Activated T-cell treated with anti-CD3 and anti-CD28 coated beads, Interleukin-2, amount 50 U/mL, for 48 hours (primary cell): Measurements from ENCODE around the gene CDC6.

Experiments
- DNase-seq, 2 experiments: peaks; one replicate each; pipeline ENCODE4 v3.0.0-alpha.2; 2020

CDC6 gene

GRCh38 chr17:40312131-40312731 lies 24.6 kb downstream of the CDC6 start:
- DNase-seq = no peak

- DNase-seq = no peak
These were observed 25.4 kb downstream of the CDC6 start for GRCh38 chr17:40312893-40313667.

GRCh38 chr17:40313668-40314583 lies 26.2 kb downstream of the CDC6 start:
- no peak for DNase-seq

GRCh38 chr17:40314584-40314956 lies 26.9 kb downstream of the CDC6 start:
- DNase-seq = peak; percentile 85 to 89

GRCh38 chr17:40315206-40315605 lies 27.5 kb downstream of the CDC6 start:
- DNase-seq = no peak

- peak in 1 of 2 experiments; percentile 40 for DNase-seq
These were observed 28.2 kb downstream of the CDC6 start for GRCh38 chr17:40315678-40316570.

GRCh38 chr17:40316571-40317344 lies 29.1 kb downstream of the CDC6 start:
- DNase-seq = no peak

- peak; percentile 68 for DNase-seq
These were observed 29.7 kb downstream of the CDC6 start for GRCh38 chr17:40317345-40317873.

- peak; percentile 94 to 95 for DNase-seq
These were observed 30.5 kb downstream of the CDC6 start for GRCh38 chr17:40317880-40318829.

GRCh38 chr17:40318830-40319391 lies 31.2 kb downstream of the CDC6 start:
- peak; percentile 47 to 53 for DNase-seq

- peak in 1 of 2 experiments; percentile 74 for DNase-seq
These were observed 32.2 kb downstream of the CDC6 start for GRCh38 chr17:40319651-40320540.

GRCh38 chr17:40320756-40321523 lies 33.3 kb downstream of the CDC6 start:
- DNase-seq = no peak

- DNase-seq = no peak
These were observed 33.8 kb downstream of the CDC6 start for GRCh38 chr17:40321524-40321929.

GRCh38 chr17:40321961-40322357 lies 34.3 kb downstream of the CDC6 start:
- no peak for DNase-seq

GRCh38 chr17:40322358-40323315 lies 35.0 kb downstream of the CDC6 start:
- peak; percentile 89 to 90 for DNase-seq
